ENCODE measurements around the gene HINFP. TPM values are rescaled to one million over a fixed set of nuclear protein-coding genes. Genes with fewer than 3 reads are reported as not detected.

Gene HINFP
- total and polyA plus RNA-seq, 4 donors: 6.4 to 14.3 (median 8.3) TPM

DNA sequence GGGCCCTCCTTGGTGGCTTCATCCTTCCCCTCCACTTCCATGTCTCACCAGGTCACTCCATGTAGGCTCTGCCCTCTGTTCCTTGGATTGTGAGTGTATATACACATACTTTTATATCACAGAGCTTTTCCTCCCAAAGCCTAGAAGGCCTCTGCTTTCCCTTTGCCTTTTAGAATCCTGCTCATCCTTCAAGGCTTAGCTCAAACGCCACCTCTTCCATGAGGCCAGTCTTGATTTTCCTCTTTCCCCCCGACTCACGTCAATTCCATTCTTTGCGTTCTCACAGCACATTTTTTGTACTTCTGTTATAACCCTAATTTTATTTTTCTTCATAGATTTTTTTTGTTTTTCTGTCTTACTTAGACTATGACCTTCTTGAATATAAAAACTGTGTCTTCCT is 31.2 kb downstream of the HINFP start:
- H3K27me3 ChIP-seq (ENCODE audit: control insufficient read depth in 4 of 4, insufficient read depth in 4 of 4, low read length in 3 of 4): peaks cover 0 to 4% (median 0%) of the 10 kb centered on the region in 4 donors
- H3K4me1 ChIP-seq (ENCODE audit: control insufficient read depth in 4 of 4, insufficient read depth in 4 of 4, low read length in 3 of 4): peaks cover 2 to 16% (median 9%) of the 10 kb centered on the region in 4 donors
- WGBS: 89% methylated on average over 4 of the region's 4 CpGs

More for the DNA sequence above, 31.2 kb downstream of the HINFP start:
- no peak for TF ChIP-seq RXRA (IDR thresholded peaks at IDR 0.05)
- TF ChIP-seq TAF1 (conservative IDR thresholded peaks at IDR 0.05): no peak
- TF ChIP-seq, protein P1, sequence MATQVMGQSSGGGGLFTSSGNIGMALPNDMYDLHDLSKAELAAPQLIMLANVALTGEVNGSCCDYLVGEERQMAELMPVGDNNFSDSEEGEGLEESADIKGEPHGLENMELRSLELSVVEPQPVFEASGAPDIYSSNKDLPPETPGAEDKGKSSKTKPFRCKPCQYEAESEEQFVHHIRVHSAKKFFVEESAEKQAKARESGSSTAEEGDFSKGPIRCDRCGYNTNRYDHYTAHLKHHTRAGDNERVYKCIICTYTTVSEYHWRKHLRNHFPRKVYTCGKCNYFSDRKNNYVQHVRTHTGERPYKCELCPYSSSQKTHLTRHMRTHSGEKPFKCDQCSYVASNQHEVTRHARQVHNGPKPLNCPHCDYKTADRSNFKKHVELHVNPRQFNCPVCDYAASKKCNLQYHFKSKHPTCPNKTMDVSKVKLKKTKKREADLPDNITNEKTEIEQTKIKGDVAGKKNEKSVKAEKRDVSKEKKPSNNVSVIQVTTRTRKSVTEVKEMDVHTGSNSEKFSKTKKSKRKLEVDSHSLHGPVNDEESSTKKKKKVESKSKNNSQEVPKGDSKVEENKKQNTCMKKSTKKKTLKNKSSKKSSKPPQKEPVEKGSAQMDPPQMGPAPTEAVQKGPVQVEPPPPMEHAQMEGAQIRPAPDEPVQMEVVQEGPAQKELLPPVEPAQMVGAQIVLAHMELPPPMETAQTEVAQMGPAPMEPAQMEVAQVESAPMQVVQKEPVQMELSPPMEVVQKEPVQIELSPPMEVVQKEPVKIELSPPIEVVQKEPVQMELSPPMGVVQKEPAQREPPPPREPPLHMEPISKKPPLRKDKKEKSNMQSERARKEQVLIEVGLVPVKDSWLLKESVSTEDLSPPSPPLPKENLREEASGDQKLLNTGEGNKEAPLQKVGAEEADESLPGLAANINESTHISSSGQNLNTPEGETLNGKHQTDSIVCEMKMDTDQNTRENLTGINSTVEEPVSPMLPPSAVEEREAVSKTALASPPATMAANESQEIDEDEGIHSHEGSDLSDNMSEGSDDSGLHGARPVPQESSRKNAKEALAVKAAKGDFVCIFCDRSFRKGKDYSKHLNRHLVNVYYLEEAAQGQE (IDR thresholded peaks at IDR 0.05): no peak
- TF ChIP-seq, protein P2, sequence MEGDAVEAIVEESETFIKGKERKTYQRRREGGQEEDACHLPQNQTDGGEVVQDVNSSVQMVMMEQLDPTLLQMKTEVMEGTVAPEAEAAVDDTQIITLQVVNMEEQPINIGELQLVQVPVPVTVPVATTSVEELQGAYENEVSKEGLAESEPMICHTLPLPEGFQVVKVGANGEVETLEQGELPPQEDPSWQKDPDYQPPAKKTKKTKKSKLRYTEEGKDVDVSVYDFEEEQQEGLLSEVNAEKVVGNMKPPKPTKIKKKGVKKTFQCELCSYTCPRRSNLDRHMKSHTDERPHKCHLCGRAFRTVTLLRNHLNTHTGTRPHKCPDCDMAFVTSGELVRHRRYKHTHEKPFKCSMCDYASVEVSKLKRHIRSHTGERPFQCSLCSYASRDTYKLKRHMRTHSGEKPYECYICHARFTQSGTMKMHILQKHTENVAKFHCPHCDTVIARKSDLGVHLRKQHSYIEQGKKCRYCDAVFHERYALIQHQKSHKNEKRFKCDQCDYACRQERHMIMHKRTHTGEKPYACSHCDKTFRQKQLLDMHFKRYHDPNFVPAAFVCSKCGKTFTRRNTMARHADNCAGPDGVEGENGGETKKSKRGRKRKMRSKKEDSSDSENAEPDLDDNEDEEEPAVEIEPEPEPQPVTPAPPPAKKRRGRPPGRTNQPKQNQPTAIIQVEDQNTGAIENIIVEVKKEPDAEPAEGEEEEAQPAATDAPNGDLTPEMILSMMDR (IDR thresholded peaks at IDR 0.05; ENCODE audit: low read depth, low read length, missing input control): no peak
- TF ChIP-seq FOXA1 (IDR thresholded peaks at IDR 0.05): no peak
- TF ChIP-seq EGR1 (IDR thresholded peaks at IDR 0.05; ENCODE audit: low read depth in 2 of 2): no peak
- TF ChIP-seq NR2F2 (IDR thresholded peaks at IDR 0.05): no peak
- TF ChIP-seq, protein P3, sequence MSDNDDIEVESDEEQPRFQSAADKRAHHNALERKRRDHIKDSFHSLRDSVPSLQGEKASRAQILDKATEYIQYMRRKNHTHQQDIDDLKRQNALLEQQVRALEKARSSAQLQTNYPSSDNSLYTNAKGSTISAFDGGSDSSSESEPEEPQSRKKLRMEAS (IDR thresholded peaks at IDR 0.05): no peak
- no peak for TF ChIP-seq HNF4A (conservative IDR thresholded peaks at IDR 0.05)
- no peak for TF ChIP-seq YY1 (IDR thresholded peaks at IDR 0.05)
- TF ChIP-seq, protein P4, sequence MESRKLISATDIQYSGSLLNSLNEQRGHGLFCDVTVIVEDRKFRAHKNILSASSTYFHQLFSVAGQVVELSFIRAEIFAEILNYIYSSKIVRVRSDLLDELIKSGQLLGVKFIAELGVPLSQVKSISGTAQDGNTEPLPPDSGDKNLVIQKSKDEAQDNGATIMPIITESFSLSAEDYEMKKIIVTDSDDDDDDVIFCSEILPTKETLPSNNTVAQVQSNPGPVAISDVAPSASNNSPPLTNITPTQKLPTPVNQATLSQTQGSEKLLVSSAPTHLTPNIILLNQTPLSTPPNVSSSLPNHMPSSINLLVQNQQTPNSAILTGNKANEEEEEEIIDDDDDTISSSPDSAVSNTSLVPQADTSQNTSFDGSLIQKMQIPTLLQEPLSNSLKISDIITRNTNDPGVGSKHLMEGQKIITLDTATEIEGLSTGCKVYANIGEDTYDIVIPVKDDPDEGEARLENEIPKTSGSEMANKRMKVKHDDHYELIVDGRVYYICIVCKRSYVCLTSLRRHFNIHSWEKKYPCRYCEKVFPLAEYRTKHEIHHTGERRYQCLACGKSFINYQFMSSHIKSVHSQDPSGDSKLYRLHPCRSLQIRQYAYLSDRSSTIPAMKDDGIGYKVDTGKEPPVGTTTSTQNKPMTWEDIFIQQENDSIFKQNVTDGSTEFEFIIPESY (IDR thresholded peaks at IDR 0.05): no peak
- TF ChIP-seq JUND (IDR thresholded peaks at IDR 0.05): no peak
- TF ChIP-seq, protein P5, sequence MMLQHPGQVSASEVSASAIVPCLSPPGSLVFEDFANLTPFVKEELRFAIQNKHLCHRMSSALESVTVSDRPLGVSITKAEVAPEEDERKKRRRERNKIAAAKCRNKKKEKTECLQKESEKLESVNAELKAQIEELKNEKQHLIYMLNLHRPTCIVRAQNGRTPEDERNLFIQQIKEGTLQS (IDR thresholded peaks at IDR 0.05): no peak
- no peak for TF ChIP-seq SP1 (IDR thresholded peaks at IDR 0.05)
- TF ChIP-seq GABPA (IDR thresholded peaks at IDR 0.05 in 1 of 2, conservative IDR thresholded peaks at IDR 0.05 in 1 of 2): no peak
- TF ChIP-seq RAD21 (IDR thresholded peaks at IDR 0.05): no peak
- TF ChIP-seq FOXA2 (IDR thresholded peaks at IDR 0.05): no peak
- no peak for DNase-seq (ENCODE audit: low spot score)
- H3K9me3 ChIP-seq (ENCODE audit: control insufficient read depth in 4 of 4, low read length in 3 of 4): no peaks in the 10 kb centered on the region
- H3K9ac ChIP-seq (ENCODE audit: low read depth in 1 of 2, low read length in 2 of 2): no peak overlapping the region
- H3K36me3 ChIP-seq (ENCODE audit: control insufficient read depth in 4 of 4, insufficient read depth in 3 of 4, low read depth in 1 of 4, low read length in 3 of 4): no peaks in the 10 kb centered on the region
- no peak overlapping the region for H3K27ac ChIP-seq (ENCODE audit: low read depth in 1 of 2, low read length in 2 of 2)
- H3K4me3 ChIP-seq (ENCODE audit: low read depth in 1 of 3, low read length in 3 of 3): no peak overlapping the region
